Ovary (tissue), 3 donors: Measurements from ENCODE around the gene CERKL.

ENCODE experiments used
- POLR2A ChIP-seq: fragments of 450-650 bp; IDR thresholded peaks from one replicate; pipeline ENCODE4 v1.6.1; 2017; ENCODE audit warnings: antibody characterized with exemption, mild to moderate bottlenecking, moderate library complexity
- TF ChIP-seq, protein P1 (sequence below), 3 donors: fragments of 450-650 bp in 2 of 3; fragments of 200-600 bp in 1 of 3; IDR thresholded peaks; one replicate each; pipeline versions ENCODE4 v1.5.1 to v1.8.0; 2016 to 2022; ENCODE audit warnings: antibody characterized with exemption in 3 of 3, mild to moderate bottlenecking in 1 of 3
- donor health status: DM: no; HTN: no; CAD: no.

DNA sequence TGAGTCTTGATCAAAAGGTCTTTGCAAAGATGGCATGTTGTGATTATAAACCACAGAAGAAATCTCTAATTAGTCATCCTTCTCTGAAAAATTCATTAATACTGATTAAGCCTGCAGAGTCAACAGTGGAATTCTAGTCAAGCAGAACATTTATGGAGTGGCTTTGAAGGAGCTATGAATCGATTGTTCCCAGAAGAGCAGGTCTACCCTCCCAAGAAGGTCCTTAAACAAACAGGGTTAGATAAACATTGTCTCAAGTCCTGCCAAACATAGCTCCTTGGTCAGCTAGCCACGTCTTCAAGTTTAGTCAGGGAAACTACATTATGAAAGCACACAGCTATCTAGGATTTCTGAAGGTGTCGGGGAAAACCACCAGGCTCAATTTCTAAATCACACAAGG lies 110.8 kb downstream of the CERKL start:
- TF ChIP-seq, protein P1, sequence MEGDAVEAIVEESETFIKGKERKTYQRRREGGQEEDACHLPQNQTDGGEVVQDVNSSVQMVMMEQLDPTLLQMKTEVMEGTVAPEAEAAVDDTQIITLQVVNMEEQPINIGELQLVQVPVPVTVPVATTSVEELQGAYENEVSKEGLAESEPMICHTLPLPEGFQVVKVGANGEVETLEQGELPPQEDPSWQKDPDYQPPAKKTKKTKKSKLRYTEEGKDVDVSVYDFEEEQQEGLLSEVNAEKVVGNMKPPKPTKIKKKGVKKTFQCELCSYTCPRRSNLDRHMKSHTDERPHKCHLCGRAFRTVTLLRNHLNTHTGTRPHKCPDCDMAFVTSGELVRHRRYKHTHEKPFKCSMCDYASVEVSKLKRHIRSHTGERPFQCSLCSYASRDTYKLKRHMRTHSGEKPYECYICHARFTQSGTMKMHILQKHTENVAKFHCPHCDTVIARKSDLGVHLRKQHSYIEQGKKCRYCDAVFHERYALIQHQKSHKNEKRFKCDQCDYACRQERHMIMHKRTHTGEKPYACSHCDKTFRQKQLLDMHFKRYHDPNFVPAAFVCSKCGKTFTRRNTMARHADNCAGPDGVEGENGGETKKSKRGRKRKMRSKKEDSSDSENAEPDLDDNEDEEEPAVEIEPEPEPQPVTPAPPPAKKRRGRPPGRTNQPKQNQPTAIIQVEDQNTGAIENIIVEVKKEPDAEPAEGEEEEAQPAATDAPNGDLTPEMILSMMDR (IDR thresholded peaks at IDR 0.05): no peak
- TF ChIP-seq POLR2A: no peak
